ENCODE measurements around the gene SETBP1.

Gene SETBP1

GRCh38 chr18:44848644-44849335 is 168.1 kb downstream of the SETBP1 start:
- peak overlapping the region; percentile 8; the same call in 1 of the 2 replicates for H3K4me2 ChIP-seq (ENCODE audit: low read length)
- H3K79me2 ChIP-seq (ENCODE audit: insufficient read depth, low read length), result no peaks in the 10 kb centered on the region
- H3K36me3 ChIP-seq (ENCODE audit: insufficient read depth, low read length), result no peaks in the 10 kb centered on the region; the same call in 1 of the 2 replicates
- TF ChIP-seq CTCF (IDR thresholded peaks at IDR 0.05; ENCODE audit: low read length) (no peak), EZH2 (IDR thresholded peaks at IDR 0.05; ENCODE audit: borderline replicate concordance, low read length) (no peak)
- H4K20me1 ChIP-seq (ENCODE audit: insufficient read depth, low read length), result no peaks in the 10 kb centered on the region
- no peak overlapping the region for H2AFZ ChIP-seq (ENCODE audit: low read length)
- no peaks in the 10 kb centered on the region for H3F3A ChIP-seq (ENCODE audit: insufficient read depth, low read length)
- peak overlapping the region; percentile 19 for H3K27ac ChIP-seq (ENCODE audit: low read depth, low read length, poor library complexity, severe bottlenecking)
- no peak overlapping the region for H3K4me3 ChIP-seq (ENCODE audit: low read depth, low read length, poor library complexity, severe bottlenecking)
- no peaks in the 10 kb centered on the region for H3K27me3 ChIP-seq (ENCODE audit: insufficient read depth, low read length)
- H3K9me3 ChIP-seq (ENCODE audit: low read length), result no peaks in the 10 kb centered on the region
- H3K9me2 ChIP-seq (ENCODE audit: low read depth, low read length), result no peaks in the 10 kb centered on the region
- no peak overlapping the region for H3K9ac ChIP-seq (ENCODE audit: low read length)
- H3K4me1 ChIP-seq (ENCODE audit: insufficient read depth, low read length, severe bottlenecking), result peaks cover 14% of the 10 kb centered on the region

GRCh38 chr18:44849361-44849760 is 168.7 kb downstream of the SETBP1 start:
- Histone ChIP-seq H3K27ac (ENCODE audit: low read depth, low read length, poor library complexity, severe bottlenecking) (peak overlapping the region; percentile 19), H3K79me2 (ENCODE audit: insufficient read depth, low read length) (no peaks in the 10 kb centered on the region), H3K9me2 (ENCODE audit: low read depth, low read length) (no peaks in the 10 kb centered on the region), H3K36me3 (ENCODE audit: insufficient read depth, low read length) (no peaks in the 10 kb centered on the region; the same call in 1 of the 2 replicates), H2AFZ (ENCODE audit: low read length) (no peak overlapping the region), H3K9ac (ENCODE audit: low read length) (no peak overlapping the region), H4K20me1 (ENCODE audit: insufficient read depth, low read length) (no peaks in the 10 kb centered on the region), H3K4me3 (ENCODE audit: low read depth, low read length, poor library complexity, severe bottlenecking) (no peak overlapping the region), H3K4me1 (ENCODE audit: insufficient read depth, low read length, severe bottlenecking) (peaks cover 14% of the 10 kb centered on the region), H3K9me3 (ENCODE audit: low read length) (no peaks in the 10 kb centered on the region), H3F3A (ENCODE audit: insufficient read depth, low read length) (no peaks in the 10 kb centered on the region), H3K27me3 (ENCODE audit: insufficient read depth, low read length) (no peaks in the 10 kb centered on the region), H3K4me2 (ENCODE audit: low read length) (peak overlapping the region; percentile 8; the same call in 1 of the 2 replicates)
- TF ChIP-seq EZH2 (IDR thresholded peaks at IDR 0.05; ENCODE audit: borderline replicate concordance, low read length) (no peak), CTCF (IDR thresholded peaks at IDR 0.05; ENCODE audit: low read length) (no peak)

DNA sequence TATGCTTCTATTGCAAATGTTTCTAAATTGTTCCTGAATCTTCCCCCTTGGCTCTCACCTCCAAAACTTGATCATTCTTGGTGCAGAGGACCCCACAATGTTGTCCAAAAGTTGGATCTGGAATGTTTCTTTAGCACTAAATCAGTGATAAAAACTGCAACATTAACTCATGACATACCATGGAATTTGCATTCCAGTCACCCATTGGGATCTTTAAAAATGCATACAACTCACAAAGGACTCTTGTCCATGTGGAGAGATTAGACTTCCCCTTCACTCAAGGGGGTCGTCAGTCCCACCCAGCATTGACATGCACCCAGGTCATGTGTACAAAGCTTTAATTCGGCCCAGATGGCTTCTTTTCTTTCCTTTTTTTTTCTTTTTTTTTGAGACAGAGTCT is 169.3 kb downstream of the SETBP1 start:
- peaks cover 14% of the 10 kb centered on the region for H3K4me1 ChIP-seq (ENCODE audit: insufficient read depth, low read length, severe bottlenecking)
- H3K27me3 ChIP-seq (ENCODE audit: insufficient read depth, low read length), result no peaks in the 10 kb centered on the region
- H3K9ac ChIP-seq (ENCODE audit: low read length), result no peak overlapping the region
- no peak overlapping the region for H3K27ac ChIP-seq (ENCODE audit: low read depth, low read length, poor library complexity, severe bottlenecking)
- H4K20me1 ChIP-seq (ENCODE audit: insufficient read depth, low read length), result no peaks in the 10 kb centered on the region
- no peaks in the 10 kb centered on the region for H3K9me3 ChIP-seq (ENCODE audit: low read length)
- no peaks in the 10 kb centered on the region for H3K36me3 ChIP-seq (ENCODE audit: insufficient read depth, low read length)
- no peaks in the 10 kb centered on the region for H3K9me2 ChIP-seq (ENCODE audit: low read depth, low read length)
- TF ChIP-seq EZH2 (IDR thresholded peaks at IDR 0.05; ENCODE audit: borderline replicate concordance, low read length) (no peak), CTCF (IDR thresholded peaks at IDR 0.05; ENCODE audit: low read length) (no peak)
- H3K4me2 ChIP-seq (ENCODE audit: low read length), result no peak overlapping the region
- H3K4me3 ChIP-seq (ENCODE audit: low read depth, low read length, poor library complexity, severe bottlenecking), result no peak overlapping the region
- no peaks in the 10 kb centered on the region for H3F3A ChIP-seq (ENCODE audit: insufficient read depth, low read length)
- no peak overlapping the region for H2AFZ ChIP-seq (ENCODE audit: low read length)
- H3K79me2 ChIP-seq (ENCODE audit: insufficient read depth, low read length), result no peaks in the 10 kb centered on the region
